ENCODE measurements around the gene THRB. TPM values are rescaled to one million over a fixed set of nuclear protein-coding genes. Genes with fewer than 3 reads are reported as not detected.
"Not testable (repeated sequence)": the region's sequence is repeated elsewhere in the genome, so short reads cannot be mapped to it uniquely, and the experiment has no call there.

THRB gene
- total RNA-seq, 1 donor from 2014 or later, result 19.7 TPM

DNA sequence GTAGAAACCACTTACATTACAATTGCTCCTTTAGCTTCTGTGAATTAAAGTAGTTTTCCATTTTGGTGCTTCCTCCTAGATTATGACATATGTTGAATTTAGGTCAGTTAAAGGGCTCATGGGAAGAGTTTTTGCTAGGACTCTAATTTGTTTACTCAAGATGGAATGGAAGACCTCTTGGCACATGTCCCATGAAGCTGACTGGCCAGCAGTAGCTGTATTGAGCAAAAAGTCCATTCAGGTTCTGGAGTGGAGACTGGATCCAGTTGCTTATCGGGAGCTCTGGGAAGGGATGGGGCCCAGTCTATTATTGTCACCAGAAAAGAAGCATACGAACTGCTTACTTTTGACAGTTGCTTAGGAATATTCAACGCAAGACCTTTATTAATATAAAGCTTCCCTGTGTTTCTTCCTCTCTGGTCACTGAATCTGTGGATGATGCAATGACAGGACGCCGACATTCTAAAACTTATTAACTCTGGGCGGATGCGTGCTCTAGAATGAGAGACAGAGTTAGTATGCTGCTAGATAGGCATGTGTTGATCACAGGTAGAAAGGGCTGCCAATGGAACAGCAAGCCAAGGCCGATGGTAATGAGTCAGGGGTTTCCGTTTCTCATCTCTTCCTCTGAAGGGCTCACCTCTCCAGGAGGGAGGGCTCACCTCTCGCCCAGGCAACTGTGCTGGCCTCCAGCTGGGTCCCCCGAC lies 393.8 kb downstream of the THRB start:
- H3K27me3 ChIP-seq, result no peaks in the 10 kb centered on the region
- ATAC-seq, result no peak
- no peaks in the 10 kb centered on the region for H3K4me1 ChIP-seq
- peak overlapping the region; percentile 36 for H3K27ac ChIP-seq
- H3K4me3 ChIP-seq, result no peak overlapping the region
- no peak for DNase-seq
- TF ChIP-seq, protein P1, sequence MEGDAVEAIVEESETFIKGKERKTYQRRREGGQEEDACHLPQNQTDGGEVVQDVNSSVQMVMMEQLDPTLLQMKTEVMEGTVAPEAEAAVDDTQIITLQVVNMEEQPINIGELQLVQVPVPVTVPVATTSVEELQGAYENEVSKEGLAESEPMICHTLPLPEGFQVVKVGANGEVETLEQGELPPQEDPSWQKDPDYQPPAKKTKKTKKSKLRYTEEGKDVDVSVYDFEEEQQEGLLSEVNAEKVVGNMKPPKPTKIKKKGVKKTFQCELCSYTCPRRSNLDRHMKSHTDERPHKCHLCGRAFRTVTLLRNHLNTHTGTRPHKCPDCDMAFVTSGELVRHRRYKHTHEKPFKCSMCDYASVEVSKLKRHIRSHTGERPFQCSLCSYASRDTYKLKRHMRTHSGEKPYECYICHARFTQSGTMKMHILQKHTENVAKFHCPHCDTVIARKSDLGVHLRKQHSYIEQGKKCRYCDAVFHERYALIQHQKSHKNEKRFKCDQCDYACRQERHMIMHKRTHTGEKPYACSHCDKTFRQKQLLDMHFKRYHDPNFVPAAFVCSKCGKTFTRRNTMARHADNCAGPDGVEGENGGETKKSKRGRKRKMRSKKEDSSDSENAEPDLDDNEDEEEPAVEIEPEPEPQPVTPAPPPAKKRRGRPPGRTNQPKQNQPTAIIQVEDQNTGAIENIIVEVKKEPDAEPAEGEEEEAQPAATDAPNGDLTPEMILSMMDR (IDR thresholded peaks at IDR 0.05), result no peak
- intact Hi-C loops (cut with DNase I), result no loop called here
- H3K9me3 ChIP-seq, result no peaks in the 10 kb centered on the region
- H3K36me3 ChIP-seq, result no peaks in the 10 kb centered on the region

DNA sequence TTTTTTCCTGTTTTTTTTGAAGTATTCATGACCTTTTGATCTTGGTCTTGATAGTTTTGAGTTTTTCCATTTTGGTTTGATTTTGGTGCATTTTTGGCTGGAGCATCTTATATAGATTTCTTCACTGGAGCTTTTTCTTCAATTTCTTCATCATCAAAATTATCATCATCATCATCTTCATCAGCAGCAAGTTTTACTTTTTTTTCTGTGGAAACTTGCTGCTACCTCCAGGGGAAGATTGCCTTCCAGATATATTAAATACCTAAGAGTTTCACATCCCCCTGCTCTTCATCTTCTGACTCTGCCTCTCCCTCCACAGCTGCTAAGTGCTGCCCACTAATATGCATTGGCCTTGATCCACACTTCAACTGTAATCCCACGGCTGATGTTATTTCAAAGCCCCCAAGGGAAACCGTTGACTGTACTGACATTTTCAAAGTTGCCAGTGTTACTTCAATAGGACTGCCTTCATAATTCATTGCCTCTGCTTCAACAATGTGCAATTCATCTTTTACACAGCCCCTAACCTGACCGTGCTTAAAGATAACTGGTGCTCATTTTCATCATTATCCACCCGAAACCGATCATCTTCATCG lies 397.9 kb downstream of the THRB start:
- Histone ChIP-seq H3K27me3 (no peaks in the 10 kb centered on the region), H3K36me3 (no peaks in the 10 kb centered on the region), H3K9me3 (no peaks in the 10 kb centered on the region), H3K4me3 (no peak overlapping the region), H3K27ac (no peak overlapping the region), H3K4me1 (no peaks in the 10 kb centered on the region)
- intact Hi-C loops (cut with DNase I), result no loop called here
- DNase-seq (no peak), ATAC-seq (no peak)
- TF ChIP-seq, protein P1 (IDR thresholded peaks at IDR 0.05), result no peak

DNA sequence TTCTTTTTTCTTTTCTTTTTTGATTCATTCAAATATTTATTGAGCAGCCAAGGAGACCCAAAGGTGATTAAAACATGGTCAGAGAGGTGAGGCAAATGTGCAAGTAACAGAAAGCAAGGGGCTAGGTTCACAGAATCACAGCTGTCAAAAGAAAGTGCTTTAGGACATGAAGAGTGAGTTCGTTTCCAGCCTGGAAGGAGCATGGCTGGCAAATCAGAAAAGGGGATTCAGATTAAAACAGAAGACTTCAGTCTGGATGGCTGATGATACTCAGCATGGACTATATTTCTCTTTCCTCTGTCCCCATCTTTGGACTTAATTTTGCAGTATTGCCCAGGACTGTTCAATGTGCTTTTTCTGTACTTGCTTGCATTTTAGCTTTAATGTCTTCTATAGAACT lies 398.4 kb downstream of the THRB start:
- no peak overlapping the region for H3K27ac ChIP-seq
- no peaks in the 10 kb centered on the region for H3K9me3 ChIP-seq
- H3K4me1 ChIP-seq, result no peaks in the 10 kb centered on the region
- no peak overlapping the region for H3K4me3 ChIP-seq
- ATAC-seq (no peak), DNase-seq (no peak)
- intact Hi-C loops (cut with DNase I), result no loop called here
- H3K36me3 ChIP-seq, result no peaks in the 10 kb centered on the region
- H3K27me3 ChIP-seq, result no peaks in the 10 kb centered on the region
- TF ChIP-seq, protein P1 (IDR thresholded peaks at IDR 0.05), result no peak

DNA sequence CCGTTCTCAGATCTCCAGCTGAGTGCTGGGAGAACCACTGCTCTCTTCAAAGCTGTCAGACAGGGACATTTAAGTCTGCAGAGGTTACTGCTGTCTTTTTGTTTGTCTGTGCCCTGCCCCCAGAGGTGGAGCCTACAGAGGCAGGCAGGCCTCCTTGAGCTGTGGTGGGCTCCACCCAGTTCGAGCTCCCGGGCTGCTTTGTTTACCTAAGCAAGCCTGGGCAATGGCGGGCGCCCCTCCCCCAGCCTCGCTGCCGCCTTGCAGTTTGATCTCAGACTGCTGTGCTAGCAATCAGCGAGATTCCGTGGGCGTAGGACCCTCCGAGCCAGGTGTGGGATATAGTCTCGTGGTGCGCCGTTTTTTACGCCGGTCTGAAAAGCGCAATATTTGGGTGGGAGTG lies 399.8 kb downstream of the THRB start:
- intact Hi-C loops (cut with DNase I); H3K4me3 ChIP-seq; DNase-seq; ATAC-seq; H3K4me1 ChIP-seq; H3K27ac ChIP-seq; H3K36me3 ChIP-seq; H3K27me3 ChIP-seq; H3K9me3 ChIP-seq: not testable (repeated sequence)

DNA sequence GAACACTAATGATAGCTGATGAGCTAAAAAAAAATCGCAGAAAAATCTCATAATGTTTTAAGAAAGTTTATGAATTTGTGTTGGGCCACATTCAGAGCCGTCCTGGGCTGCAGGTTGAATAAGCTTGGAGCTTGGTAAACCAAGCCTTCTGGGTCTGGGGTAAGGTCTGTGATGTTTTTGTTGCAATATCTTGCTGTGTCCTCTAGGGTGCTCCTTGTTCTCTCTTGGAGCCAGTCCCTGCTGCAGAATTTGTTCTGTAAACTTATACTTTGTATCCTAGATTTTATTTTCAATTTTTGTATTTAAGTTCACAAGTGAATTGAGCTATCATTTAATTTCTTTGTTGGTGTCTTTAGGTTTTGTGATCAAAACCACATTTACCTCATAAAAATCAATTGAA lies 405.9 kb downstream of the THRB start:
- Histone ChIP-seq H3K36me3 (no peaks in the 10 kb centered on the region), H3K27ac (no peak overlapping the region), H3K4me3 (no peak overlapping the region), H3K27me3 (no peaks in the 10 kb centered on the region), H3K9me3 (no peaks in the 10 kb centered on the region), H3K4me1 (no peaks in the 10 kb centered on the region)
- intact Hi-C loops (cut with DNase I), result no loop called here
- no peak for DNase-seq
- TF ChIP-seq, protein P1 (IDR thresholded peaks at IDR 0.05), result peak; percentile 37
- peak; percentile 66 for ATAC-seq

- TF ChIP-seq, protein P1 (IDR thresholded peaks at IDR 0.05), result no peak
- H3K4me3 ChIP-seq, result no peak overlapping the region
These were observed 407.2 kb downstream of the THRB start for GRCh38 chr3:24087469-24087868.

More at GRCh38 chr3:24087469-24087868, 407.2 kb downstream of the THRB start:
- ATAC-seq (no peak), DNase-seq (no peak)
- Histone ChIP-seq H3K27ac (no peak overlapping the region), H3K9me3 (no peaks in the 10 kb centered on the region), H3K36me3 (no peaks in the 10 kb centered on the region), H3K4me1 (no peaks in the 10 kb centered on the region), H3K27me3 (no peaks in the 10 kb centered on the region)
- intact Hi-C loops (cut with DNase I), result no loop called here
